Stimulated activated CD4-positive, alpha-beta T cell treated with anti-CD3 and anti-CD28 coated beads, TNF-alpha, amount 100 ng/mL, for 24 hours (primary cell): ENCODE data around the gene SRPK3.

Experiments
- DNase-seq, 3 experiments: peaks; one replicate each; pipeline ENCODE4 v3.0.0-alpha.2; 2020; ENCODE audit warnings: low read depth in 3 of 3

The SRPK3 gene

DNA sequence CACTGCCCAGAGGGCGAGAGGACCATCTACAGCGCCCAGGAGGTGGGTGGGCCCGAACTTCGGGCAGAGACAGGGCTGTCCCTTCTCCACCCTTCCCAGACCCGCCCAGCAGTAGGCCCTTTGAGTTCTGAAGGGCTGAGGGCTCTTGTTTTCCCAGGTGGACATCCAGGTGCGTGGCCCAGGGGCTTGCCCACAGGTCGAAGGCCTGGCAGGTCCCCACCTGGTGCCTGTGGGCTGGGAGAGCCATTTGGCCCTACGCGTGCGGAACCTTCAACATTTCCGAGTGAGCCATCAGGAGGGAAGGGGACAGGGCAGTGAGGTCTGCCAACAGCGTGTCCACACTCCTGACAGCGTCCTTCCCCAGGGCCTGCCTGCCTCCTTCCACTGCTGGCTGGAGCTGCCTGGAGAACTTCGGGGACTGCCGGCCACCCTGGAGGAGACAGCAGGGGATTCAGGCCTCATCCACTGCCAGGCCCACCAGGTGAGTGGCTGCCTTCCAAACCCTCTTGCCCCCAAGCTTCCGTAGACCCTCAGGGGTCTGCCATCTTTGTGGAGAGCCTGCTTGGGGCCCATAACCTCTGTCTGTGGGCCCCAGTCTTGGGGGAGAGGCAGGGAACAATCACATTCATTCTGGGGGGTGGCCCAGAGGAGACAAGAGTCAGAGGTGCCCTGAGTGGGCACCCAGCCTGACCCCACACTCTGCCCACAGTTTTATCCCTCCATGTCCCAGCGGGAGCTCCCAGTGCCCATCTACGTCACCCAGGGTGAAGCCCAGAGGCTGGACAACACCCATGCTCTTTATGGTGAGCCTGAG lies 10.0 kb upstream of the SRPK3 start:
- no peak for DNase-seq

DNA sequence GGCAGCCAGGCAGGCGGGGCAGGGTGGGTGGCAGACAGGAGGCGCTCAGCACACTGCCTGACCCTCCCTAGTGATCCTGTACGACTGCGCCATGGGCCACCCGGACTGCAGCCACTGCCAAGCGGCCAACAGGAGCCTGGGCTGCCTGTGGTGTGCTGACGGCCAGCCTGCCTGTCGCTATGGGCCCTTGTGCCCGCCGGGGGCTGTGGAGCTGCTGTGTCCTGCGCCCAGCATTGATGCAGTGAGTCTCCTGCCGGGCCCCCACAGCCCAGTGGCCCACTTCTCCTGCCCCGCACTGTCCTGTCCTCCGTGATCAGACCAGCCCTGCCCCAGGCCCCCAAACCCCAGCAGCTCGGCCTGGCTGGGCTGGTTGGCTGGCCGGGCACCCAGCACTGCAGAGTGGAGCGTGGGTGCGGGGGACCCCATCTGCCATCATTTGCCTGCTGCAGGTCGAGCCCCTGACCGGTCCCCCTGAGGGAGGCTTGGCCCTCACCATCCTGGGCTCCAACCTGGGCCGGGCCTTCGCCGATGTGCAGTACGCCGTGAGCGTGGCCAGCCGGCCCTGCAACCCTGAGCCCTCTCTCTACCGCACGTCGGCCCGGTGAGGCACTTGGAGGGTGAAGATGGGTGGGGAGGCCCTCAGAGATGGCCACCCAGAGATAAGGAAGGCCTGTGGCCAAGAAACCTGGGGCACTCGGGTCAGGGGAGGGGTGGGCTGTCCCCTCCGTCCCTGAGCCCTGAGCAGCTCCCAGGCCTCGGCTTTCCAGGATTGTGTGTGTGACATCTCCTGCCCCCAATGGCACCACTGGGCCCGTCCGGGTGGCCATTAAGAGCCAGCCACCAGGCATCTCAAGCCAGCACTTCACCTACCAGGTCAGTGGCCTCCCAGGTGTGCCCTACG lies 9.2 kb upstream of the SRPK3 start:
- DNase-seq = no peak

GRCh38 chrX:153772316-153773217 lies 8.3 kb upstream of the SRPK3 start:
- no peak for DNase-seq

GRCh38 chrX:153773218-153773611 lies 7.6 kb upstream of the SRPK3 start:
- DNase-seq = no peak

DNA sequence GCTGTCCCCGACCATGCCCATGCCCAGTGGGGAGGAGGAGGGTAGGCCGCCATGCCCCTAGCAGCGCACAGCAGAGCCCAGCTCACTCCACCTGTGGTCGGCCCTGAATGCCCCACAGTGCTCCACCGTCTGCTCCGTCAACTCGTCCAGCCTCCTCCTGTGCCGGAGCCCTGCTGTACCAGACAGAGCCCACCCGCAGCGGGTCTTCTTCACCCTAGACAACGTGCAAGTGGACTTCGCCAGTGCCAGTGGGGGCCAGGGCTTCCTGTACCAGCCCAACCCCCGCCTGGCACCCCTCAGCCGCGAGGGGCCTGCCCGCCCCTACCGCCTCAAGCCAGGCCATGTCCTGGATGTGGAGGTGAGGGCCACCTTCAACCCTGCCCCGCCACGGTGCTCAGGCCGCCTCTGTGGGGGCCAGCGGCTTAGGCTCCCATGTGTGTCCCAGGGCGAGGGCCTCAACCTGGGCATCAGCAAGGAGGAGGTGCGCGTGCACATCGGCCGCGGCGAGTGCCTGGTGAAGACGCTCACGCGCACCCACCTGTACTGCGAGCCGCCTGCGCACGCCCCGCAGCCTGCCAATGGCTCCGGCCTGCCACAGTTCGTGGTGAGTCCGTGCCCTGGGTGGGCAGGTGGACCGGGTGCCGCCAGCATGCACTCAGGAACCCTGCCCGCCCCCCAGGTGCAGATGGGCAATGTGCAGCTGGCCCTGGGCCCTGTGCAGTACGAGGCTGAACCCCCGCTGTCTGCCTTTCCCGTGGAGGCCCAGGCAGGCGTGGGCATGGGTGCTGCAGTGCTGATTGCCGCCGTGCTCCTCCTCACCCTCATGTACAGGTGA lies 6.9 kb upstream of the SRPK3 start:
- DNase-seq = no peak

DNA sequence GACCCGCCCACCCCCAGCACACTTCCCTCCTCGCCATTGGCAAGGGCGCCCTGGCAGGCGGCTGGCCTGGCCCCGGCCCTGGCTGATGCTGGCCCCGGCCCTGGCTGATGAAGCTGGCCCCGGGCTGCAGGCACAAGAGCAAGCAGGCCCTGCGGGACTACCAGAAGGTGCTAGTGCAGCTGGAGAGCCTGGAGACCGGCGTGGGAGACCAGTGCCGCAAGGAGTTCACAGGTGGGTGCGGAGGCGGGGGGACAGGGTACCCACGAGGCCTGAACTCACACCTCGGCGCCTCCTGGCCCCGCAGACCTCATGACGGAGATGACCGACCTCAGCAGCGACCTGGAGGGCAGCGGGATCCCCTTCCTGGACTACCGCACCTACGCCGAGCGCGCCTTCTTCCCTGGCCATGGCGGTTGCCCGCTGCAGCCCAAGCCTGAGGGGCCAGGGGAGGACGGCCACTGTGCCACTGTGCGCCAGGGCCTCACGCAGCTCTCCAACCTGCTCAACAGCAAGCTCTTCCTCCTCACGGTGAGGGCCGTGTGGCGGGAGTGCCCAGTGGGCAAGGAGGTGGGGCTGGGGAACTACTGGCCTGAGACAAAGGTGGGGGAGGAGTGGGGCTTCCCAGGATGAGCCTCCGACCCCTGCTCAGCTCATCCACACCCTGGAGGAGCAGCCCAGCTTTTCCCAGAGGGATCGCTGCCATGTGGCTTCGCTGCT lies 6.1 kb upstream of the SRPK3 start:
- DNase-seq = no peak

- DNase-seq = no peak
Measured at GRCh38 chrX:153775293-153776119, 5.3 kb upstream of the SRPK3 start.

DNA sequence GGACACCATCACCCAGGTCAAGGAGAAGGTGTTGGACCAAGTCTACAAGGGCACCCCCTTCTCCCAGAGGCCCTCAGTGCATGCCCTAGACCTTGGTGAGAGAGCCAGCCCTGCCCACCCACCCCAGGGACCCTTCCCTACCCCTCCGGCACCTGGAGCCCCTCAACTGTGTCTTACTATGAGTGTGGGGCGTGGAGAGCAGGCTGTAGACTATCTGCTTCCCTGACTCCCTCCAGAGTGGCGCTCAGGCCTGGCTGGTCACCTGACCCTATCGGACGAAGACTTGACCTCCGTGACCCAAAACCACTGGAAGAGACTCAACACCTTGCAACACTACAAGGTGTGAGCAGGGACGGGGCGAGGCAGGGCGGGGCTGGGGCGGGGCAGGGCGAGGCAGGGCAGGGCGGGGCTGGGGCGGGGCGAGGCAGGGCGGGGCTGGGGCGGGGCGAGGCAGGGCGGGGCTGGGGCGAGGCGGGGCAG lies 4.7 kb upstream of the SRPK3 start:
- no peak for DNase-seq

DNA sequence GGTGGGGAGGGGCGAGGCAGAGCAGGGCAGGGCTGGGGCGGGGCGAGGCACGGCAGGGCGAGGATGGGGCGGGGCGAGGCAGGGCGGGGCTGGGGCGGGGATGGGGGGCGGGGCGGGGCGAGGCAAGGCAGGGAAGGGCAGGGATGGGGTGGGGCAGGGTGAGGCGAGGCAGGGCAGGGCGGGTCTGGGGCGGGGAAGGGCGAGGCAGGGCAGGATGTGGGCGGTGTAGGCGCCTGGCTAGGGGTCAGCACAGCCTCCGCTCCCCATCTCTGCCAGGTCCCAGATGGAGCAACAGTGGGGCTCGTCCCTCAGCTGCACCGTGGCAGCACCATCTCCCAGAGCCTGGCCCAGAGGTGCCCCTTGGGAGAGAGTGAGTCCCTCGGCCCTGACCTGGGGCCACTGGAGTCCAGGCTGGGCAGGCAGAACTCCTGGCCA lies 4.2 kb upstream of the SRPK3 start:
- no peak for DNase-seq

DNA sequence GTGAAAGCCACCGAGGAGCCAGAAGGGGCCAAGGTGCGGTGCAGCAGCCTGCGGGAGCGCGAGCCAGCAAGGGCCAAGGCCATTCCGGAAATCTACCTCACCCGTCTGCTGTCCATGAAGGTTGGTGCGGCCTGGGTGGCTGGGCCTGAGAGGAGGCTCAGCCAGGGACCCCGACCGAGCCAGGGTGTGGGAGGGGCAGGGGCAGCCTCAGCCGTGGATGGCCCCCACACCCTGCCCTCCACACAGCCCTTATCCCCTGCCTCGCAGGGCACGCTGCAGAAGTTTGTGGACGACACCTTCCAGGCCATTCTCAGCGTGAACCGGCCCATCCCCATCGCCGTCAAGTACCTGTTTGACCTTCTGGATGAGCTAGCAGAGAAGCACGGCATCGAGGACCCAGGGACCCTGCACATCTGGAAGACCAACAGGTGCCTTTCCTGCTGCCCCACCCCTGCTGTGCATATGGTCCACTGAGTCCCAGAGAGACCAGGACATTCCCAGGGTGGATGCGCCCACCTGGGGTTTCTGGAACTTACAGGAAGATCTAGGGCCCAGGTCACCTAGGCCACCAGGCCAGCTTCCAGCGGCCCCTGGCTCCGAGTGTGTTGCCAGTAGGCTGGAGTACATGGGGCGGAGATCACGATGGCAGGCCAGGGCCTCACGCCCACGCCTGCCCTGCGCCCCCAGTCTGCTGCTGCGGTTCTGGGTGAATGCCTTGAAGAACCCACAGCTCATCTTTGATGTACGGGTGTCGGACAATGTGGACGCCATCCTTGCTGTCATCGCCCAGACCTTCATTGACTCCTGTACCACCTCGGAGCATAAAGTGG lies 3.4 kb upstream of the SRPK3 start:
- no peak for DNase-seq

- no peak for DNase-seq
Measured at GRCh38 chrX:153778181-153778580, 2.7 kb upstream of the SRPK3 start.

- no peak for DNase-seq
Measured at GRCh38 chrX:153778684-153779101, 2.1 kb upstream of the SRPK3 start.

- DNase-seq = no peak
Measured at GRCh38 chrX:153779891-153780677, 757 bp upstream of the SRPK3 start.

DNA sequence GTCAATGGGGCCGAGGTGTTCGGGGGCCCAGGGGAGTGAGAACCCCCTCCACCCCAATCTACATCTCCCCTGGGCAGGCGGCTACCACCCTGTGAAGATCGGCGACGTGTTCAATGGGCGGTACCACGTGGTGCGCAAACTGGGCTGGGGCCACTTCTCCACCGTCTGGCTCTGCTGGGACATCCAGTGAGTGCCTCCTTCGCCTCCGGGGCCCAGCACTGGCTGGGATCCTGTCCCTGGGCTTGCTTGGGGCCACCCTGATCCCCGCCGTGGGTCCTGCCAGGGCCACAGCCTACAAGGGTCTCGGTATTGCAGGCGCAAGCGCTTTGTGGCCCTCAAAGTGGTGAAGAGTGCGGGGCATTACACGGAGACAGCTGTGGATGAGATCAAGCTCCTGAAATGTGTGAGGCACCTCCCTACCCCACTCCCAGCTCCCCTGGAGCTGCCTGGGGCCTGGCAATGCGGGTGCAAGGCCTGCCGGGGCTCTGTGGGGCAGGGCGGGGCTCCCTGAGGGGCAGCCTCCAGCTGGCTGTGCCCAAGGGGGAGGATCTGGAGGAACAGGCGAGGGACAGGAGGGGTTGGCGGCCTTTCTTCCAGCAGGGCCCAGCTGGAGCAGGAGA lies 697 bp downstream of the SRPK3 start:
- DNase-seq = no peak

- no peak for DNase-seq
Measured at GRCh38 chrX:153782313-153782712, 1.5 kb downstream of the SRPK3 start.

DNA sequence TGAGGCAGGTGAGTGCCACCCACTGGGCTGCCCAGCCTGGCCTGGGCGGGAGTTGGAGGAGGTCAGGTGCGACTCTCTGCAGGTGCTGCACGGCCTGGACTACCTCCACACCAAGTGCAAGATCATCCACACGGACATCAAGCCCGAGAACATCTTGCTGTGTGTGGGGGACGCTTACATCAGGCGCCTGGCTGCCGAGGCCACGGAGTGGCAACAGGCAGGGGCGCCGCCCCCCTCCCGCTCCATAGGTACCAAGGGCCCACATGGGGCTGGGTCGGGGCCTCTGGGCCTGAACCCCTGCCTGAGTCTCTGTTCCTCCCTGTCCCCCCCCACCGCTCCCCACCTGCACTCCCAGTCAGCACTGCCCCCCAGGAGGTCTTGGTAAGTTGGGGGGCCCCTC lies 2.0 kb downstream of the SRPK3 start:
- no peak for DNase-seq

DNA sequence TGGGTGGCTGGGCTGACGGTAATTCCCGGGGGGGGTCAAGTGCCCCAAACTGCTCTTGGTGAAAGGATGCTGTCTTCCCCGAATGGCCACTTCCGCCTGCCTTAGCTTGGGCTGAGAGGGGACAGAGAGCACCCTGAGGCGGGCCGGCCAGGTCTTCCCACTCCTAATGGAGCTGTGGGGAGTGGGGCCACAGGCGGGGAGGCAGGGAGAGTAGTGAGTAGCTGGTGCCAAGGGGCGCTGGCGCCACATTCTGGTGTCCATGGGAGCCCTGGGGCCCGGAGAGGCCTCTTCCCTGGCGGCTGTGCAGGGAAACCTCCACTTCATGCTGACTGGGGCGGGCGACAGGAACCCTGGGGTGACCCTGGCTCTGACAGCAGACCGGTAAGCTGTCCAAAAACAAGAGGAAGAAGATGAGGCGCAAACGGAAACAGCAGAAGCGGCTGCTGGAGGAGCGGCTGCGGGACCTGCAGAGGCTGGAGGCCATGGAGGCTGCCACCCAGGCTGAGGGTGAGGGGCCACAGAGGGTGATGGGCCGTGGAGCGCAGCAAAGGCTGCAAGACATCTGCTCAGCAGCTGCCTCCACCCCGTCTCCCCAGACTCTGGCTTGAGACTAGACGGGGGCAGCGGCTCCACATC lies 2.7 kb downstream of the SRPK3 start:
- DNase-seq = no peak
